GM12878 (cell line): ENCODE results near the gene ZNF581.

Source experiments
- CBX5 ChIP-seq: sonication (generic); IDR thresholded peaks from 2 replicates; pipeline ENCODE4 v1.6.1; 2016; ENCODE audit warnings: low read depth, moderate library complexity, mild to moderate bottlenecking, inconsistent platforms
- CREM ChIP-seq: IDR thresholded peaks from 2 replicates; pipeline ENCODE4 v1.6.1; 2014; ENCODE audit warnings: antibody characterized with exemption, low read depth
- EZH2 ChIP-seq: IDR thresholded peaks from 2 replicates; pipeline ENCODE4 v1.6.1; 2012; ENCODE audit warnings: low read depth, mild to moderate bottlenecking, control low read depth, inconsistent platforms, low read length, borderline replicate concordance; ENCODE audit not compliant: control insufficient read depth
- HDAC6 ChIP-seq: fragments of 200-600 bp; sonication (generic); IDR thresholded peaks from one replicate; pipeline ENCODE4 v1.8.0; 2017; ENCODE audit warnings: antibody characterized with exemption; ENCODE audit not compliant: unreplicated experiment
- POLR2AphosphoS2 ChIP-seq: IDR thresholded peaks from 2 replicates; pipeline ENCODE4 v1.6.1; 2011; ENCODE audit warnings: low read depth, mild to moderate bottlenecking, low read length, improper control_type of control experiment, moderate library complexity
- POLR2AphosphoS5 ChIP-seq: IDR thresholded peaks from 2 replicates; pipeline ENCODE4 v1.6.1; 2011; ENCODE audit warnings: mild to moderate bottlenecking, low read length, inconsistent platforms
- RCOR1 ChIP-seq: conservative IDR thresholded peaks from 2 replicates; pipeline ENCODE4 v1.6.1; 2012; ENCODE audit warnings: low read depth, low read length, improper control_type of control experiment
- TBL1XR1 ChIP-seq: IDR thresholded peaks from 2 replicates; pipeline ENCODE4 v1.6.1; 2012; ENCODE audit warnings: low read depth, low read length, improper control_type of control experiment
- TCF7 ChIP-seq: IDR thresholded peaks from 2 replicates; pipeline ENCODE4 v1.6.1; 2014; ENCODE audit warnings: antibody characterized with exemption, borderline replicate concordance
- ZNF622 ChIP-seq: fragments of 450-650 bp; IDR thresholded peaks from 2 replicates; pipeline ENCODE4 v1.6.1; 2017; ENCODE audit warnings: mild to moderate bottlenecking, inconsistent platforms
- TF ChIP-seq, protein P1 (sequence below): IDR thresholded peaks from 2 replicates; pipeline ENCODE4 v1.6.1; 2012; ENCODE audit warnings: low read depth, low read length, improper control_type of control experiment
- TF ChIP-seq, protein P2 (sequence below), 3 experiments: IDR thresholded peaks in 2 of 3; conservative IDR thresholded peaks in 1 of 3; 2 replicates each; pipeline ENCODE4 v1.5.1; 2011; ENCODE audit warnings: low read depth in 3 of 3, low read length in 3 of 3, mild to moderate bottlenecking in 3 of 3, control low read depth in 2 of 3, moderate library complexity in 2 of 3, inconsistent platforms in 1 of 3, mixed read lengths in 1 of 3; ENCODE audit not compliant: control insufficient read depth in 2 of 3, insufficient read depth in 1 of 3; ENCODE audit errors: extremely low read depth in 1 of 3
- TF ChIP-seq, protein P3 (sequence below): IDR thresholded peaks from 2 replicates; pipeline ENCODE4 v1.6.1; 2012; ENCODE audit warnings: mild to moderate bottlenecking, low read depth, low read length
- TF ChIP-seq, protein P4 (sequence below): IDR thresholded peaks from 2 replicates; pipeline ENCODE4 v1.6.1; 2012; ENCODE audit warnings: low read depth, low read length, improper control_type of control experiment

DNA sequence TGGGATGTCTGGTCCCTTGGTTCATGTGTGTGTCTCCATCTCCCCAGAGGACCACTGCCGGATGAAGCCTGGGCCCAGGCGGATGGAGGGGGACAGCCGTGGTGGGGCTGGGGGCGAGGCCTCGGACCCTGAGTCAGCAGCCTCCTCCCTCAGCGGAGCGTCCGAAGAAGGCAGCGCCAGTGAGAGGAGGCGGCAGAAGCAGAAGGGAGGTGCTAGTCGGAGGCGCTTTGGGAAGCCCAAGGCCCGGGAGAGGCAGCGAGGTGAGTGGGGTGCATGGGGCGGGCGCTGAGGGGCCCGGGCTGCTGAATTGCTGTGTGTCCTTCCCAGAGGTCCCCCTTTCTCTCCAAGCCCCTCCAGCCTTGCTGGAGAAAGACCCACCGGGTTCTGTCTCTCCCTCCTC, 7.8 kb downstream of the ZNF581 start:
- TF ChIP-seq, protein P1, sequence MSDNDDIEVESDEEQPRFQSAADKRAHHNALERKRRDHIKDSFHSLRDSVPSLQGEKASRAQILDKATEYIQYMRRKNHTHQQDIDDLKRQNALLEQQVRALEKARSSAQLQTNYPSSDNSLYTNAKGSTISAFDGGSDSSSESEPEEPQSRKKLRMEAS = no peak
- no peak for TF ChIP-seq POLR2AphosphoS5
- TF ChIP-seq, protein P2, sequence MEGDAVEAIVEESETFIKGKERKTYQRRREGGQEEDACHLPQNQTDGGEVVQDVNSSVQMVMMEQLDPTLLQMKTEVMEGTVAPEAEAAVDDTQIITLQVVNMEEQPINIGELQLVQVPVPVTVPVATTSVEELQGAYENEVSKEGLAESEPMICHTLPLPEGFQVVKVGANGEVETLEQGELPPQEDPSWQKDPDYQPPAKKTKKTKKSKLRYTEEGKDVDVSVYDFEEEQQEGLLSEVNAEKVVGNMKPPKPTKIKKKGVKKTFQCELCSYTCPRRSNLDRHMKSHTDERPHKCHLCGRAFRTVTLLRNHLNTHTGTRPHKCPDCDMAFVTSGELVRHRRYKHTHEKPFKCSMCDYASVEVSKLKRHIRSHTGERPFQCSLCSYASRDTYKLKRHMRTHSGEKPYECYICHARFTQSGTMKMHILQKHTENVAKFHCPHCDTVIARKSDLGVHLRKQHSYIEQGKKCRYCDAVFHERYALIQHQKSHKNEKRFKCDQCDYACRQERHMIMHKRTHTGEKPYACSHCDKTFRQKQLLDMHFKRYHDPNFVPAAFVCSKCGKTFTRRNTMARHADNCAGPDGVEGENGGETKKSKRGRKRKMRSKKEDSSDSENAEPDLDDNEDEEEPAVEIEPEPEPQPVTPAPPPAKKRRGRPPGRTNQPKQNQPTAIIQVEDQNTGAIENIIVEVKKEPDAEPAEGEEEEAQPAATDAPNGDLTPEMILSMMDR (IDR thresholded peaks at IDR 0.05 in 2 of 3, conservative IDR thresholded peaks at IDR 0.05 in 1 of 3; ENCODE audit: control insufficient read depth in 2 of 3, extremely low read depth in 1 of 3, insufficient read depth in 1 of 3, low read depth in 3 of 3, low read length in 3 of 3) = no peak
- no peak for TF ChIP-seq EZH2
- no peak for TF ChIP-seq RCOR1
- TF ChIP-seq, protein P3, sequence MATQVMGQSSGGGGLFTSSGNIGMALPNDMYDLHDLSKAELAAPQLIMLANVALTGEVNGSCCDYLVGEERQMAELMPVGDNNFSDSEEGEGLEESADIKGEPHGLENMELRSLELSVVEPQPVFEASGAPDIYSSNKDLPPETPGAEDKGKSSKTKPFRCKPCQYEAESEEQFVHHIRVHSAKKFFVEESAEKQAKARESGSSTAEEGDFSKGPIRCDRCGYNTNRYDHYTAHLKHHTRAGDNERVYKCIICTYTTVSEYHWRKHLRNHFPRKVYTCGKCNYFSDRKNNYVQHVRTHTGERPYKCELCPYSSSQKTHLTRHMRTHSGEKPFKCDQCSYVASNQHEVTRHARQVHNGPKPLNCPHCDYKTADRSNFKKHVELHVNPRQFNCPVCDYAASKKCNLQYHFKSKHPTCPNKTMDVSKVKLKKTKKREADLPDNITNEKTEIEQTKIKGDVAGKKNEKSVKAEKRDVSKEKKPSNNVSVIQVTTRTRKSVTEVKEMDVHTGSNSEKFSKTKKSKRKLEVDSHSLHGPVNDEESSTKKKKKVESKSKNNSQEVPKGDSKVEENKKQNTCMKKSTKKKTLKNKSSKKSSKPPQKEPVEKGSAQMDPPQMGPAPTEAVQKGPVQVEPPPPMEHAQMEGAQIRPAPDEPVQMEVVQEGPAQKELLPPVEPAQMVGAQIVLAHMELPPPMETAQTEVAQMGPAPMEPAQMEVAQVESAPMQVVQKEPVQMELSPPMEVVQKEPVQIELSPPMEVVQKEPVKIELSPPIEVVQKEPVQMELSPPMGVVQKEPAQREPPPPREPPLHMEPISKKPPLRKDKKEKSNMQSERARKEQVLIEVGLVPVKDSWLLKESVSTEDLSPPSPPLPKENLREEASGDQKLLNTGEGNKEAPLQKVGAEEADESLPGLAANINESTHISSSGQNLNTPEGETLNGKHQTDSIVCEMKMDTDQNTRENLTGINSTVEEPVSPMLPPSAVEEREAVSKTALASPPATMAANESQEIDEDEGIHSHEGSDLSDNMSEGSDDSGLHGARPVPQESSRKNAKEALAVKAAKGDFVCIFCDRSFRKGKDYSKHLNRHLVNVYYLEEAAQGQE = no peak
- TF ChIP-seq, protein P4, sequence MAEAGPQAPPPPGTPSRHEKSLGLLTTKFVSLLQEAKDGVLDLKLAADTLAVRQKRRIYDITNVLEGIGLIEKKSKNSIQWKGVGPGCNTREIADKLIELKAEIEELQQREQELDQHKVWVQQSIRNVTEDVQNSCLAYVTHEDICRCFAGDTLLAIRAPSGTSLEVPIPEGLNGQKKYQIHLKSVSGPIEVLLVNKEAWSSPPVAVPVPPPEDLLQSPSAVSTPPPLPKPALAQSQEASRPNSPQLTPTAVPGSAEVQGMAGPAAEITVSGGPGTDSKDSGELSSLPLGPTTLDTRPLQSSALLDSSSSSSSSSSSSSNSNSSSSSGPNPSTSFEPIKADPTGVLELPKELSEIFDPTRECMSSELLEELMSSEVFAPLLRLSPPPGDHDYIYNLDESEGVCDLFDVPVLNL = no peak
- no peak for TF ChIP-seq CREM
- TF ChIP-seq HDAC6 = no peak
- no peak for TF ChIP-seq TCF7
- no peak for TF ChIP-seq ZNF622
- TF ChIP-seq POLR2AphosphoS2 = no peak
- no peak for TF ChIP-seq CBX5
- TF ChIP-seq TBL1XR1 = no peak
